H7 (cell line): ENCODE measurements around the gene TBX4. TPM values are rescaled to one million over a fixed set of nuclear protein-coding genes. Genes with fewer than 3 reads are reported as not detected.

Experiments used
- DNase-seq: peaks from one replicate; pipeline ENCODE4 v3.0.0; 2012
- H3K27me3 ChIP-seq: 2 replicates; pipeline ENCODE4 v1.6.0; 2011; ENCODE audit warnings: mild to moderate bottlenecking, low read length; ENCODE audit not compliant: control insufficient read depth, insufficient read depth
- H3K36me3 ChIP-seq: replicated peaks from 2 replicates; pipeline ENCODE4 v1.5.1; 2011; ENCODE audit warnings: low read length; ENCODE audit not compliant: control insufficient read depth, insufficient read depth
- H3K4me3 ChIP-seq: 2 replicates; pipeline ENCODE4 v1.5.1; 2011; ENCODE audit warnings: low read depth, mild to moderate bottlenecking, control low read depth, low read length, moderate library complexity; ENCODE audit not compliant: insufficient read depth
- total RNA-seq: library from RNA; depleted of rRNA; stranded (reverse); fragments of >200 nt; shearing (Covaris generic); gene quantifications from 2 replicates; pipeline ENCODE4 v1.2.3, GENCODE V29; 2014

Gene TBX4
- total RNA-seq, 1 experiment from 2014 or later: not detected

DNA sequence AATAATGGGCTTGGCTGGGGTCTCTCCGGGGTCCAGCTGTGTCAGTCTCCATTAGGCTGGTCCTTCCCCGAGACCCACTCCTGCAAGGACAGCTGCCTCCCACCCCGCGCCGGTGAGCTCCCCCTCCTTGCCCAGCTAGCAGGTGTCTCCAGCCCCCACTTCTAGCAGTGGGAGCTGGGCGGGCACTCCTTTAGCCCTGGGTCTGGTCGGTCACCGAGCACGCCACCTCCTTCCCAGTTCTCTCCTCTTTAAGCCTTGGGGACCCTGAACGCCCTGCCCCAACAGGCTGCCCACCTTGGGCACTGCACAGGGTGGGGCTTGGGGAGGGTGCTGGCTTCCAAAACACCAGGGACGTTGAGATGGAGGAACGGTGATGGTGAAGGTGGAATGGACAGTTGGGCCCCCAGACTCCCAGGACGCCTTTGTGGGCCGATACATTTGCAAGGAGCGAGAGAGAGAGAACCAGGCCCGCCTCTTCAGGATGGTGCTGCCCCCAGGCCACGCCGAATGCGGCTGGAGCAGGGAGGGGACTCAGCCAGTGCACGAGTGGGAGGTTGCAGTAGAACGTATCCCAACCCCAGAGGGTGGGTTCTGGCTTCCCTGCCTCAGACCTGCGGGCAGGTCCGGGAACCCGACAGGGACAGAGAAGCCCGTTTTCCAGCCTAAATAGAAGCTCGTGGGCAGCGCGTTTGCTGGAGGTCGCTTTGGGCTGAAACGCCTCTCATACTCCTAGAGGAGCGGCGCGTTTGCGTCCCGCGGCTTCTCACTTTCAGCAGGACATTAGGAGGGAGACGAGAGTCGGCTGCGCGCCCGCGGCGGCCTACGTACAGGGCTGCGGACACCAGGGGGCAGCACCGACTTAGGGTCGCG, 41.8 kb upstream of the TBX4 start:
- DNase-seq: peak; percentile 62
- Histone ChIP-seq H3K27me3 (peaks cover 92% of the 10 kb centered on the region), H3K36me3 (no peaks in the 10 kb centered on the region), H3K4me3 (peak overlapping the region; percentile 68)

DNA sequence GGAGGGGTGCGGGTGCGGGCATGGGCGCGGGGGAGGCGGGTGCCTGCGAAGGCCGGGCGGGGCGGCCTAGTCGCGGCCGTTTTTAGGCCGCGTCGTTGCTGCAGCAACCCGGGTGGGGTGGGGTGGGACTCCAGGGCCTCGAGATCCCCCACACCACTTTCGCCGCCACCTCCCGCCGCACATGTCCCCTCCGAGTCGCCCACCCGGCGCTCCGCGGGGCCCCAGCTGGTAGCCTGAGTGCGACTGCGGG, 41.3 kb upstream of the TBX4 start:
- DNase-seq: peak; percentile 95
- peak overlapping the region; percentile 68 for H3K4me3 ChIP-seq
- peaks cover 92% of the 10 kb centered on the region for H3K27me3 ChIP-seq
- H3K36me3 ChIP-seq: no peaks in the 10 kb centered on the region

DNA sequence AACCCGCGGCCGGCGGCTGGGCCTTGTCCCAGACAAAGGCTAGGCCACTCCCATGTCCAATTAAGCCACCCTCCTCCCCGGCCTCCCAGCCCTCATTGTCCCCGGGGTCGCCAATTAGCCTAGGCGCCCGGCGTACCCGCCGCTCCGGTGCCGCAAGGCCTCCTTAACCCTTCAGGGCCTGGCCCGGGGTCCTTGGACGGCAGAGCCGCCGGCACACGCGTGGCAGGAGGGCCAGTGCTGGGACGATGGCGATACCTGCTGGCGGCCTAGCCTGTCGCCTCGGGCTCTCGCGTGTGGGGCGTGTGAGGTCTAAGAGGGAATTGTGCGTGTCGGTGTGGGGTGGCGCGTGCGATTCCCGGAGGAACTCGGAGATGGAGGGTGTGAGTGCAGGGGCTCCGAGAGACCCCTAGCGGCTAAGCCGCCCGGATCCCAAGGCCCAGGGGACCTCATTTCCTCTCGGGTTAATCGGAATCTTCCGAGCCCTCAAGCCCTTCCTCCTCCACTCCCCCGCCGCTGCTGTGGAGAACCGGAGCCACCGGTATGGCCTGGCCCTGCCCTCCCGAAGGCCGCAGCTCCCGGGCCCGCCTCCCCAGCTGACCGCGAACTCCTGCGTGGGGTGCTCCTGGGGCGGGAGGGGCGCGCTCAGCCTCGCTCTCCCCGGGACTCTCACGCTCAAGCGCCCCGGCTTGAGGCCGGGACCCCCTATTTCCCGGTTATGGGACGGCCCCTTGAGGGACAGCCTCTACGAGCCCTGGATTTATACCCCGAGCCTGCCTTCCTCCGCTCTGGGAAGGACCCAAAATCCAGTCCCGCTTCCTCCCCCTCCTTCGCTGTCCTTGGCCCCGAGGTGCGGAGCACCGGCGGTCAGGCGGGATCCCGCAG, 40.7 kb upstream of the TBX4 start:
- Histone ChIP-seq H3K27me3 (peaks cover 91% of the 10 kb centered on the region), H3K36me3 (no peaks in the 10 kb centered on the region), H3K4me3 (peak overlapping the region; percentile 68)
- peak; percentile 88 for DNase-seq

DNA sequence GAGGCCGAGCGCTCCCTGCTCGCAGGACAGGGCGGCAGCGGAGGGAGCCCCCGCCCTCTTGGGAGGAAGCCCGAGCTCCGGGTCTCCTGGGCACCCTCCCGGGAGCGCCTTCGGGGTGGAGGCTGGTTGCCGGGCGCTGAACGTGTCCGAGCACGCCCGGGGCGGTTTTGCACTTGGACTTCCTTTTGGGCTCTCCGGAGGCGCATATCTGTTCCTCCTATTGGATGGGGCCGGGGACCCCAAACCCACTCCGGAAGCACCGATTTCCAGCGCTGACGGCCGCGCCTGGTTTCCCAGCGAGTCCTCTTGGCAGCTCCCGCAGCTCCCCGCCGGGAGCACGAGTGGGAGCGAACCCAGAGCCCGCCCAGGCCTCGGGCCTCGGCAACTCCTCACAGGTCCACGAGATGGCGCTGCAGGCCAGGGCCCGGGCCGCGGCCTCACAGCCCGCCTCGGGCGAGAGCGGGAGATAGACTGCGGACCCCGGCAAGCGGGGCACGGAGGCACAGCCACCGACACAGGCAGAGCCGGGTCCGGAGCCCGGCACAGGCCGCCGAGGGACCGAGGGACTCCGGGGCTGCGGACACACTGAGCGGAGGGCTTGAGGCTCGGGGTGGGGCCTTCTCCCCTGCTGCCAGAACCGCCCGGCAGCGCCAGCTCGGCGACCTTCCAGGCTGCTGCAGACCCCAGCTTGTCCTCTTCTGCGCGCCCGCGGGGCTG, 39.9 kb upstream of the TBX4 start:
- Histone ChIP-seq H3K36me3 (no peaks in the 10 kb centered on the region), H3K27me3 (peaks cover 88% of the 10 kb centered on the region), H3K4me3 (peak overlapping the region; percentile 68)
- peak; percentile 98 for DNase-seq

DNA sequence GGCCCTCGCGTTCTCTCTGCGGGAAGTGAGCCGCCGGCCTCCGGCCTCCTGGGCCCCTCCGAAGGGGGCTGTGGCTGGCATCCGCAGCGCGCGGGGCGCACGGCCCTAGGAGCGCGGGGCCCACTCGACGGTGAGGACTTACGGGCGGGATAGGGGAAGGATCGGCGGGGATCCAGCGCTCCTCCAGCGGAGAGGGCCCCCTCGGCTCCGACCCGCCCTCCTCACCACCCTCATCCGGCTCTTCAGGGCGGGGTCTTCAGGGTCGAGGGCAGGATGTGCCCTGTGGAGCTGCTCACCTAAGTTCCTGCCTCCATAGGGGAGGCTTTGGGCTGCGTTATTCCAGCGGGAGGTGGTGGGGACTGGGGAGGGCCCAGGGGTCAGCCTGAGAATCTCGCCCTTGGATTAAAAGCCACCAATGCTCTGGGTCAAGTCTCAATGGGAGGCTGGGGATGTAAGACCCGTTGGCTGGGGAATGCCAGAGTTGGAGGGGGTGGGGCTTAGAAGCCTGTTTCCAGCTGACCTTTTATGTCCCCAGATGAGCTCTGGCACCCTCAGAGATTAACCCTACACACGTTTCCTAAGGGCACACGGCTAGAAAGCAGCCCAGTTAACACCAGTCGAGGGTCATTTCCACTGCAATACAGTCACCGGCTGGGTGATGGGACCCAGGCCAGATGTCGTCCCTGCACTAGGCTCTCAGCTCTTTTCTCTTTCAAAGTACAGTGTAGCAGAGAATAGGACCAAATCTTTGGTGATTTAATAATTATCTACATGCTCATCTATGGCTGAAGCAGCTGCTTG, 39.2 kb upstream of the TBX4 start:
- no peaks in the 10 kb centered on the region for H3K36me3 ChIP-seq
- DNase-seq: peak; percentile 84
- H3K4me3 ChIP-seq: peak overlapping the region; percentile 68
- peaks cover 80% of the 10 kb centered on the region for H3K27me3 ChIP-seq

DNA sequence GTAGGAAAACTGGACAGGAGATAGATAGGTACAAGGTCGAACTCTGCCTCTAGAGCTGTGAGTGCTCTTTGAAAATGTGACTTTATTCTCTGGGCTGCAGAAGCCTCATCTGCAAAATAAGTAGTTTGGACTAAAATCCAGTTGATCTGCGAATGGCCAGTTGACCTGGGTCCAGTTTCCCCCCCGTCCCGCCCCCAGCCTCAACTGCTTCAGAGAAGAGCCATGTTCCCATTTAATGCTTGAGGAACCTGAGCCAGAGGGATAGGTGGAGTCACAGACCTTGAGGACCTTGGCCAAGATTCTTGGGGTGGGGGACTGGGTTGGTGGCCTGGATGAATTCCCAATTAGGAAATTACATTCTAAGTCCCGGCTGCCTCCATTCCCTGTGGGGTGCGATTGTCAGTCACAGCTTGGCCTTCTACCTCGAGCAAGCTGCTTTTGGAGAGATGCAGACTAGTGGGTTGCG, 38.5 kb upstream of the TBX4 start:
- Histone ChIP-seq H3K27me3 (peaks cover 74% of the 10 kb centered on the region), H3K36me3 (no peaks in the 10 kb centered on the region), H3K4me3 (no peak overlapping the region)
- DNase-seq: peak; percentile 40

DNA sequence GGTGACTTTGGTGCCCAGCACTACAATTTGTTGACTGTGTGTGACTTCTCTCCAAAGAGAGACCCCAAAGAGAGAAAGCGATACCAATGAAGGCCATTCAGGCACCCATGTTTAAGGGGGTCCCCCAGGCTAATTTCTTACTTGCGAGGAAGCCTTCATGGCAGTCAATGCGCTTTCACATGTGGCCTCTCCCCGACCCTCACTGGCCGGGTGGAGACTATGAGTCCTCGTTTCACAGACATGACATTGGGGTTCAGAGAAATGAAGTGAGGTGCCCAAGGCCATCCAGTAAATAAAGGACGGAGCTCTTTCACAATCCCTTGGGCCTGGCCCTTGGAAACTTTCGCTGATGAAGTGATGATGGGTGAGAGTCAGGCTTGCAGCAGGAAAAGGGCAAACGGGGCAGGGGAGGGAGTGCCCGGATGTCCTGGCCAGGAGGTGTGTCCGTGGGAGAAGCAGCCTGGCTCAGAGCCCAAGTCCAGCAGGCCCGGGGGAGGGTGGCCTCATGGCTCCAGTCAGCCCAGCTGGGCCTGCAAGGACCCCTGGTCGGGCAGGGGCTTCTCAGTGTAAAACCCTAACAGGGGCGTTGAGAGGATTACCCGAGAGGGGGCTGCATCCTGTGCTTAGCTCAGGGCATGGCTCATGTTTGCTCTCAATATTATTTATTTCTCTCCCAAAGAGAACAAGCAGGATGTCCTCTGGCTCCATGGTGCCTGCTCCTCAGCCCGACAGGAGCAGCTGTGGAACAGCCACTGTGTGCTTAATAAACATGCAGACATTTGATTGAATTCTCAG, 37.9 kb upstream of the TBX4 start:
- no peaks in the 10 kb centered on the region for H3K36me3 ChIP-seq
- no peak overlapping the region for H3K4me3 ChIP-seq
- peaks cover 67% of the 10 kb centered on the region for H3K27me3 ChIP-seq
- DNase-seq: peak; percentile 38

DNA sequence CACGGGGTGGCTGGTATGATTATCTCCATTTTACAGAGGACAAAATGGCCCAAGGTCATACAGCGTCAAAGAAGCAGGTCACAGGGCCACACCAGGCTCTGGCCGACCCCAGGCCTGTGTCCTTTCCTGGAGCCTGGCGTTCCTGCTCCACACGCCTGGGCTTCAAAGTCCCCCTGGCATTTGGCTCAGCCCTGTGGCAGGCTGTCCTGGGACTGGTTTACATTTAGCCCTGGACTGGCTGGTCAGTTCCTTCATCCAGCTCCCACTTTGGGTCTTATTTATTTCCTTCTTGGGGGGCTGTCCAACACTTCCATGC, 37.3 kb upstream of the TBX4 start:
- H3K36me3 ChIP-seq: no peaks in the 10 kb centered on the region
- H3K27me3 ChIP-seq: peaks cover 62% of the 10 kb centered on the region
- no peak overlapping the region for H3K4me3 ChIP-seq
- no peak for DNase-seq

DNA sequence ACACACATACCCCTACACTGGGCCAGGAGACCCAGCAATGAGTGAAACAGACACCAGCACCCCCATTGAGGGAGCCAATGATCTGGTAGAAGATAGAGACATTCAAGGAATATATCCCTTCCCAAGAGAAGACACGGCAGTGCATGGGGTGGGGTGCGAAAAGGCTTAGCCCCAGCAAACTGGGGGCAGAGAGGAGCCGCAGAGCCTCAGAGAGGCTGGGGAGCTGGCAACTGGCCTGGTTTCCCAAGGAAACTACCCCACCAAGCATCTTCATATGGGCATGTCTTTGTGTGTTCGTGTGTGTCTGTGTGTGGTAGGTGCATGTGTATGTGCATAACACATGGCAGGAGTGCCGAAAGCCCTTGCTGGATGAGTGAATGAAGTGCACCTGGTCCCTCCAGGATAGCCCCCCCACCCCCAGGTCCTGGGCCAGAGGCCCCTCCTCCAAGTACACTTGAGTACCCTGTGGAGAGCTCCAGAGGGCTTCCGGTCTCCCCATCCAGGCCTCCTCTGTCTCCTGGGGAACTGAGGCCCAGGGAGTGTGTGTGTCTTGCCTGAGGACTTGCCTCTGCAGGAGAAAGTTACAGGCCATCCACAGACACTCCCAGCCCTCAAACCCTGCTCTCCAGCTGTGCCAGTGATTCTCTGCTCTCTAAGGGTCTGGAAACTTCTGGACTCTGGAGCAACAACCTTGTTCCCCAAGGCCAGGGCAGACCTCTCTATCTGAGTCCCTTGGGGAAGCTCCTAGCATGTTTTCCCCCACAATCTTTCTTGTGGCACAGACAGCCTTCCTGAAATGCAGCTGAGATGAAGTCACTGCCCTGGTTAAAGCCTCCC, 36.6 kb upstream of the TBX4 start:
- Histone ChIP-seq H3K4me3 (no peak overlapping the region), H3K27me3 (peaks cover 55% of the 10 kb centered on the region), H3K36me3 (no peaks in the 10 kb centered on the region)
- peak; percentile 23 for DNase-seq

DNA sequence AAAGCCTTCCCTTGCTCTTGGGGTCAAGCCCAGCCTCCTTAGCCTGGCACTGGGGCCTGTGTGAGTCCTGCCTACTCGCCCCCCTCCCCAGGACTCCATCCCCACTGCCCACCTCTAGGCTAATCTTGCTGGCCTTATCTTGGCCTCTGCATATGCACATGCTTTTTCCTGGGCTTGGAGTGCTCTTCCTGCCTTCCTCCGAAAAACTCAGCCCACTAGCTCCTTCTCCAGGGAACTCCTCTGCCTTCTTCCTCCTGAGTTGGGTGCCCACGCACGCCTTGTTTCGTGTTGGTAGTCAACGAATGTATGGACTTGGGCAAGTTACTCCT, 36.0 kb upstream of the TBX4 start:
- Histone ChIP-seq H3K4me3 (no peak overlapping the region), H3K27me3 (peaks cover 50% of the 10 kb centered on the region), H3K36me3 (no peaks in the 10 kb centered on the region)
- peak; percentile 38 for DNase-seq

DNA sequence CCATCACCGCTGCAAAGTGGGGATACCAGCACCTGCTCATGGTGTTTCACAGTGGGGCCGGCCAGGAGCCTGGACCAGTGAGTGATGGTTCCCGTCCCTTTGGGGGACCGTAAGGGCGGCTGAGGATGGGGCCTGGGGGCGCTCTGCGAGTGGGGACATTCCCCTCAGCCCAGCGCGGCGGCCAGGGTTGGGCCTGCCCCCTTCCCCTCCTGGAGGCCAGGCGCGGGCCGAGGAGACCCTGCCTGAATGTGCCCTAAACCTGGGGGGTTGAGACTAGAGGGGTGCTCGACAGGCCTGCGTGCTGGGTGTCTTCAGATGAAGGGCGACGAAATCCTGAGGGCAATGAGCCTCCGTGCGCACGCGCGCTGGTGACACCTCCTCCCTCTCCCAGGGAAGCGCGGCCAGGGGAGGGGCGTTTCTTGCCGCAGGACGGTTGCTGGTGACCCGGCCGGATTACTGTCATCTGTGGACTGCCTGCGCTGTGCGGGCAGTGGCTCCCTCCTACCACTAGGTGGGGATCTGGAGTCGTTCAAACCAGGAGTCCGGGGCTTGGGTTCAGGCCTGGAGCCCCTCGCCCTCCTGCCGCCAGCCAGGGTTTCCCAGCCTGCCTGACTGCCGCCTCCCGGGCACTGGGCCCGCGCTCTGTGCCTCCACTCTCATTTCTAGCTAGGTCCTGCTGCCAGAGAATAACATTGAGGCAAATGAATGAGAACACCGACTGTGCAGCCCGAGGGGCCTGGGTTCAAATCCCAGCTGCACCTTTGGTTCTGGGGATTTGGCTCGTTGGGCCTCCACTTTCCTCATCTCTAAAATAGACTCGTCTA, 35.5 kb upstream of the TBX4 start:
- peak overlapping the region; percentile 37 for H3K4me3 ChIP-seq
- H3K27me3 ChIP-seq: peaks cover 44% of the 10 kb centered on the region
- DNase-seq: peak; percentile 97
- no peaks in the 10 kb centered on the region for H3K36me3 ChIP-seq

DNA sequence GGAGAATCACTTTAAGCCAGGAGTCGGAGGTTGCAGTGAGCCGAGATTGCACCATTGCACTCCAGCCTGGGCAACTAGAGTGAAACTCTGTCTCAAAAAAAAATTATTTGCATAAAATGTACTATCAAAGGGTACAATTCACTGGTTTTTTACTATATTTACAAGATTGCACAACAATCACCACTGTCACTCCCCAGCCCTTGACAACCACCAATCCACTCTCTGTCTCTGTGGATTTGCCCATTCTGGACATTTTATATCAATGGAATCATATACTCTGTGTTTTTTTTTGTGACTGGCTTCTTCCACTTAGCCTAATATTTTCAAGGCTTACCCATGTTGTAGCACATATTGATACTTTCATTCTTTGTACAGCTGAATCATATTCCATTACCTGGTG, 33.8 kb upstream of the TBX4 start:
- no peak for DNase-seq
- Histone ChIP-seq H3K27me3 (peaks cover 27% of the 10 kb centered on the region), H3K36me3 (no peaks in the 10 kb centered on the region), H3K4me3 (no peak overlapping the region)
